Activated CD8-positive, alpha-beta memory T cell treated with anti-CD3 and anti-CD28 coated beads for 36 hours (primary cell): ENCODE measurements around the gene CHN1. TPM values are rescaled to one million over a fixed set of nuclear protein-coding genes. Genes with fewer than 3 reads are reported as not detected.

ENCODE experiments used
- CTCF ChIA-PET: fragments of 350-600 bp; sonication (Branson Sonifier 250); formaldehyde crosslinking; loops from one replicate; lab custom pipeline; 2021; ENCODE audit warnings: antibody characterized with exemption; lab: Charles Lee
- POLR2A ChIA-PET: fragments of 350-600 bp; sonication (Branson Sonifier 250); formaldehyde crosslinking; loops from one replicate; lab custom pipeline; 2021; ENCODE audit warnings: antibody characterized with exemption; lab: Charles Lee
- total RNA-seq, 2 experiments: library from RNA; stranded (reverse); gene quantifications; one replicate each; pipeline ENCODE4 v1.2.3, GENCODE V29; 2021

The CHN1 gene
- total RNA-seq, 2 experiments from 2014 or later = 16.6 to 17.3 TPM

GRCh38 chr2:174780856-174781255, 224.3 kb downstream of the CHN1 start:
- POLR2A ChIA-PET = no interaction called here
- CTCF ChIA-PET = interaction anchor here (0.6 to 0.7 kb wide), 3 partner anchors 9 to 28 kb away, joined by 3 to 4 read pairs (median 4); no protein-coding TSS in a partner anchor

- CTCF ChIA-PET = interaction anchor here (0.6 to 0.7 kb wide), 3 partner anchors 17 to 72 kb away, joined by 3 to 4 read pairs (median 4); no protein-coding TSS in a partner anchor
- POLR2A ChIA-PET = no interaction called here
Measured at GRCh38 chr2:174780191-174780840, 224.9 kb downstream of the CHN1 start.

GRCh38 chr2:174779361-174779928, 225.7 kb downstream of the CHN1 start:
- POLR2A ChIA-PET = no interaction called here
- CTCF ChIA-PET = interaction anchor here (0.7 to 1.0 kb wide), 2 partner anchors 30 to 71 kb away, joined by 3 read pairs; no protein-coding TSS in a partner anchor

GRCh38 chr2:174778085-174778981, 226.8 kb downstream of the CHN1 start:
- POLR2A ChIA-PET = no interaction called here
- CTCF ChIA-PET = interaction anchor here (0.6 kb wide), 1 partner anchor 23 kb away, joined by 4 read pairs; no protein-coding TSS in a partner anchor

GRCh38 chr2:174777347-174778084, 227.7 kb downstream of the CHN1 start:
- CTCF ChIA-PET = interaction anchor here (0.6 to 2.2 kb wide), 2 partner anchors 23 to 28 kb away, joined by 4 to 7 read pairs; no protein-coding TSS in a partner anchor

GRCh38 chr2:174776675-174777074, 228.5 kb downstream of the CHN1 start:
- ChIA-PET CTCF (interaction anchor here (0.7 to 2.2 kb wide), 2 partner anchors 27 to 41 kb away, joined by 3 to 7 read pairs; no protein-coding TSS in a partner anchor), POLR2A (no interaction called here)

More at GRCh38 chr2:174777347-174778084, 227.7 kb downstream of the CHN1 start:
- POLR2A ChIA-PET = no interaction called here

- ChIA-PET POLR2A (no interaction called here), CTCF (interaction anchor here (0.7 to 2.2 kb wide), 5 partner anchors 18 to 79 kb away, joined by 3 to 7 read pairs (median 3); no protein-coding TSS in a partner anchor)
Measured at GRCh38 chr2:174776223-174776622, 229.0 kb downstream of the CHN1 start.

- ChIA-PET POLR2A (no interaction called here), CTCF (interaction anchor here (0.7 to 2.2 kb wide), 5 partner anchors 10 to 78 kb away, joined by 3 to 7 read pairs (median 3); no protein-coding TSS in a partner anchor)
Measured at GRCh38 chr2:174775571-174775980, 229.6 kb downstream of the CHN1 start.

GRCh38 chr2:174774886-174775285, 230.3 kb downstream of the CHN1 start:
- CTCF ChIA-PET = interaction anchor here (0.7 to 1.5 kb wide), 2 partner anchors 9 to 20 kb away, joined by 3 to 4 read pairs; no protein-coding TSS in a partner anchor
- POLR2A ChIA-PET = no interaction called here

- POLR2A ChIA-PET = interaction anchor here (0.5 kb wide), 1 partner anchor 20 kb away, joined by 3 read pairs; no protein-coding TSS in a partner anchor
- CTCF ChIA-PET = no interaction called here
Measured at GRCh38 chr2:174773215-174773614, 232.0 kb downstream of the CHN1 start.

GRCh38 chr2:174772472-174772801, 232.7 kb downstream of the CHN1 start:
- ChIA-PET CTCF (interaction anchor here (0.6 to 1.8 kb wide), 5 partner anchors 9 to 236 kb away, joined by 3 to 5 read pairs (median 3); no protein-coding TSS in a partner anchor), POLR2A (no interaction called here)

GRCh38 chr2:174771631-174772471, 233.3 kb downstream of the CHN1 start:
- CTCF ChIA-PET = interaction anchor here (0.6 to 1.8 kb wide), 13 partner anchors 9 to 236 kb away, joined by 3 to 5 read pairs (median 3); no protein-coding TSS in a partner anchor

GRCh38 chr2:174771136-174771535, 234.0 kb downstream of the CHN1 start:
- POLR2A ChIA-PET = interaction anchor here (0.5 kb wide), 1 partner anchor 168 kb away, joined by 3 read pairs; no protein-coding TSS in a partner anchor
- CTCF ChIA-PET = interaction anchor here (0.6 to 1.8 kb wide), 10 partner anchors 13 to 224 kb away, joined by 3 to 5 read pairs (median 4); no protein-coding TSS in a partner anchor

More at GRCh38 chr2:174771631-174772471, 233.3 kb downstream of the CHN1 start:
- POLR2A ChIA-PET = interaction anchor here (0.5 kb wide), 1 partner anchor 168 kb away, joined by 3 read pairs; no protein-coding TSS in a partner anchor

- ChIA-PET CTCF (interaction anchor here (1.2 to 1.5 kb wide), 2 partner anchors 19 to 221 kb away, joined by 3 read pairs; no protein-coding TSS in a partner anchor), POLR2A (no interaction called here)
Measured at GRCh38 chr2:174768557-174768956, 236.6 kb downstream of the CHN1 start.

- ChIA-PET CTCF (interaction anchor here (0.9 kb wide), 1 partner anchor 9 kb away, joined by 3 read pairs; no protein-coding TSS in a partner anchor), POLR2A (no interaction called here)
Measured at GRCh38 chr2:174766271-174766670, 238.9 kb downstream of the CHN1 start.

GRCh38 chr2:174765576-174765975, 239.6 kb downstream of the CHN1 start:
- CTCF ChIA-PET = interaction anchor here (0.9 kb wide), 1 partner anchor 10 kb away, joined by 3 read pairs; no protein-coding TSS in a partner anchor
- POLR2A ChIA-PET = no interaction called here
